ENCODE measurements around the gene CD244.
"Not testable (repeated sequence)": the region's sequence is repeated elsewhere in the genome, so short reads cannot be mapped to it uniquely, and the experiment has no call there.

The CD244 gene

GRCh38 chr1:160877221-160877620, 14.5 kb upstream of the CD244 start:
- DNase-seq, result no peak

DNA sequence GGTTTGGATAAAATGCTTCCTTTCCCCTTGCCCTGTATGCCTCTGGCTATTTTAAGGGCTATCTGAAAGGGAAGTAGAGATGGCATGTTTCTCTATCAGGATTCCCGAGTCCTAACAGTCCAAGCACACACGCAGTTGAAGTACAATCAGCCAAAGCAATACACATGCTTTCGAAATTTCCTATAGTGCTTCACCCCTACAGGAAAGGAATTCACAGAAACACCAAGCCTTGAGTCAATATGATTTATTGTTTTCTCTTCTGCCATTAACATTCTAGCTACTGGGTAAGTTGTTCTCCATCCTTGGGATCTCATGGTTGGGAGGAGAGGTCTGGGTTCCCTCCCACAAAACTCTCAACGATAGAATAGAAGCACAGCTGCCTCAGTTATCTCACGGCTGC, 13.6 kb upstream of the CD244 start:
- no peak for DNase-seq

GRCh38 chr1:160875591-160875990, 12.9 kb upstream of the CD244 start:
- not testable (repeated sequence) for DNase-seq

DNA sequence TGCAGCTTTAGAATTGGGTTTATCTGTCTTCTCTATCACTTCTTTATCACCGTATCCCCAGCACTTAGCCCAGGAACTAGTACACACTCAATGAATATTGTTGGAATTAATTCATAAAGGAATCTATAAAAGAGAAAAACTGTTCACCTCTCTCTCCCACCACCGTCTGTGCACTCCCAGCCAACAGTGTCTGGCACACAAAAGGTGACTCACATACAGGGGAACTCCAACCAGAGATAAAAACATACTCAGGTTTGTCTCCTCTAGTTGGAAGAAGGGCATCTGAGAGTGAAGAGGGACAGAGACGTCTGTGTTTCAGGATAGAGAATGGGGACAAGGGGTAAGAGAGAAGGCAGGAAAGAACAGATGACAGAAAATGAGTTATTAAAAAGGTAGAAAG, 12.2 kb upstream of the CD244 start:
- no peak for DNase-seq

- DNase-seq, result no peak
These were observed 5.5 kb upstream of the CD244 start for GRCh38 chr1:160868141-160868540.

DNA sequence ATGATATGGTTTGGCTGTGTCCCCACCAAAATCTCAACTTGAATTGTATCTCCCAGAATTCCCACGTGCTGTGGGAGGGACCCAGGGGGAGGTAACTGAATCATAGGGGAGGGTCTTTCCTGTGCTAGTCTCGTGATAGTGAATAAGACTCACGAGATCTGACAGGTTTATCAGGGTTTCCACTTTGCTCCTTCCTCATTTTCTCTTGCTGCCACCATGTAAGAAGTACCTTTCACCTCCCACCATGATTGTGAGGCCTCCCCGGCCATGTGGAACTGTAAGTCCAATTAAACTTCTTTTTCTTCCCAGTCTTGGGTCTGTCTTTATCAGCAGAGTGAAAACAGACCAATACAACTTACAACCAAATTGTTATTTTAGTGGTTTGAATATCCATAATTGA, 5.0 kb upstream of the CD244 start:
- DNase-seq, result not testable (repeated sequence)

DNA sequence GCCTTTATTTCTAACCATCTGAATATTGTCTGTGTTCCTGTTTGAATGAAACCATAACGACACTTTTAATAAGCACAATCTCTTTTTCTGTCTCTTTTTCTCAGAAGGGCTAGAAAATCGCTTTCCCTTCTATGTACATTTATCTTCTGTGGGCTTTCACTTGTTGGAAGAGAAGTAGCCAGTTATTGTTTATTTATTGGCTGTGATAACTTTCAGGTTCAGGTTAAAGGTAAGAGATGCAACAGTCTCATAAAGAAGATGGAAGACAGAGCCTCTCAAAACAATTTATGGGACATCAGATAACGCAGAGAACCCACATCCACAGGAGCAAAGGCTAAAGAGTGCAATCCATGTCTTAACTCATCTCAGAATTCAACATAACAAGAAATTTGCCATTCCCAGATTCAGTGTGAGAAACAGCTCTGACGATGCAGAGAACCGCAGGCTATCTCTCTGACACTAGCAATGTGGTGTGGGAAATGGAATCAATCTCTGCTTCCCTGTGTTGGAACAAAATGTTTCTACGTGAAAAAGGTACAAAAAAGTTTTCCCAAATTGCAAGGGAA, 4.1 kb upstream of the CD244 start:
- DNase-seq, result no peak

- no peak for DNase-seq
These were observed 3.5 kb upstream of the CD244 start for GRCh38 chr1:160866001-160866694.

GRCh38 chr1:160865337-160865736, 2.6 kb upstream of the CD244 start:
- DNase-seq, result no peak

GRCh38 chr1:160864173-160864572, 1.5 kb upstream of the CD244 start:
- no peak for DNase-seq

- DNase-seq, result no peak
These were observed 1.1 kb upstream of the CD244 start for GRCh38 chr1:160863774-160864131.

DNA sequence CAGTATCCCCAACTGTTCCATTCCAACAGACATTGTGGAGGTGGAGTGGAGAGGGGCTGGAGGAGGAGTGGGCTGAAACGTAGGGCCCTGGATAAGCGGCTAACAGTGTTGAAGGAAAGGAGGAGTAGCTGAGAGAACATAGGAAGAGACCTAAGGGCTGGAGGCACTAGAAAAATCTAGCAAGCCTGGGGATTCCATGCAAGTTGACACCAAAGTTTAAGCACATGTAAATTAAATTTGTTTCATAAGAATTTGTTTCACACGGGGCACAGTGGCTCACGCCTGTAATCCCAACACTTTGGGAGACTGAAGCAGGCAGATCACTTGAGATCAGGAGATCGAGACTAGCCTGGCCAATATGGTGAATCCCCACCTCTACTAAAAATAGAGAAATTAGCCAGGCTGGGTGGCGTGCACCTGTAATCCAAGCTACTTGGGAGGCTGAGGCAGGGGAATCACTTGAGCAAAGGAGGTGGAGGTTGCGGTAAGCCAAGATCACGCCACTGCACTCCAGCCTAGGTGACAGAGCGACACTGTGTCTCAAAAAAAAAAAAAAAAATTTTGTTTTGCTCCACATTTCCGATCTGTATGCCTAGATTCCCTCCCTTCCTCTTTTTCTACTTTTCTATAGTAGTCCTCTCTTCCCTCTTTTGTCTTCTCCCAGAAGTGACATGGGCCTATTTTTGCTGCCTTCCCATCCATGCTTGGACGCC, 530 bp upstream of the CD244 start:
- no peak for DNase-seq

DNA sequence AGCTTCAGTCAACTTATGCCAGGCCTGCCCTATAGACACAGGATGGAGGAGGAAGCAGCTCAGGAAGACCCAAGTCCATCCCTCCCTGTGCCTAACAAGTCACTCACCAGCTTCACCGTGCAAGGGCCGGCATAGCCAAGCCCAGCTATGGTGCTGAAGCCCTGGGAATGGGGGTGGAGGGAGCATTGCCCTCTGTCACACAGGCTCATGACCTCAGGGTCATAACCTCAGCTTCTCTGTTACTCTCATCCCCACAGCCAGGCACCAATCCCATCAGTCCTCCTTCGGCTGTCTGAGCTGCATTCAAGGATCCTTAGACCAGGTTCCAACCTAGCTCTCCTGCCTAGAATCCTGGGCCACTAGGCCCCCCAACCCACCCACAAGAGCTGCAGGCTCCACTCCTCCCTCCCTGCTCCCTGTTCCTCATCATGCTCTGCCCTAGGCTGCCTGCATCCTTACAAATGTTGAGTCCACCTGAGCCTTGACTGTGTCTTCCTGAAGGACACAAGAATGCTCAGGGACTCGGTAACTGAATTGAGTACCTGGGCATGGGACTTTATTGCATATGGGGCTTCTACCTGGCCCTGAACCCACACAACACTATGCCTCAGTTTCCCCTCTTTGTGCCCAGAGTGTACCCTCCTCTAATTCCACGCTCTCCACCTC, 1.7 kb downstream of the CD244 start:
- no peak for DNase-seq

DNA sequence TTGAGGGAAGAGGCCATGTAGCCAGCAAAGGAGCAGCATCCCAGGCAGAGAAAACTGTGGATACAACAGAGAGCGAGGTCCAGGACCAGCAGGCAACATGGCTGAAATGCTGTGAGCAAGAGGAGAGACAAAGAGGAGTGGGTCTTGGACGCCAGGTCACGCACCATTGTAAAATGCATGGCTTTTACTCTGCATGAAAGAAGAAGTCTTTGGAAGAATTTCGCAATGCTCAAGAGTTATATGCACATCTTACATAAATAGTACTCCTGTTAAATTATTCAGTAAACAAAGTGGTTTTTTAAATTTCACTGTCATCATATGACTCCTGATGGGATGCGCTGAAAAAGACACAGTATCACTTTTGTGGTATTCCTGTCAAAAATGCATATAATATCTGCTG, 3.5 kb downstream of the CD244 start:
- DNase-seq, result no peak

- DNase-seq, result no peak
These were observed 4.2 kb downstream of the CD244 start for GRCh38 chr1:160858507-160858906.

DNA sequence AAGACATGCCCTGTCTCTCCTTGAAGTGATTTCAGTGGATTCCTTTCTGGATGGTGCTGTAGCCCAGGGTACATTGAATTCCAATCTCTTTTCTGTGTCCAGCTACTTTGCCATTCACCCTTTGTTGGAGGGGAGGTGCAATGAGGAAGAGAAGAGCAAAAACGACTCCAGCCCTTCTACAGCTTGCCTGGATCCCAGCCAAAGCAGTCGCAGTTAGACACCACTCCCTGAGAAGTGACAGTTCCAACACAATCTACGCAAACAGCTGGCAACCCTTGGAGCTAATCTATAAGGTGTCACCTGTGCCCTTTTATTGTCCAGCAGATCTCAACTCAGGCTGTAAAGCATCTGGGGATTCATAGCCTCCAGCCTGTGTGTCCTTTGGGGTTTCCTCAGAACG, 4.6 kb downstream of the CD244 start:
- DNase-seq, result no peak

DNA sequence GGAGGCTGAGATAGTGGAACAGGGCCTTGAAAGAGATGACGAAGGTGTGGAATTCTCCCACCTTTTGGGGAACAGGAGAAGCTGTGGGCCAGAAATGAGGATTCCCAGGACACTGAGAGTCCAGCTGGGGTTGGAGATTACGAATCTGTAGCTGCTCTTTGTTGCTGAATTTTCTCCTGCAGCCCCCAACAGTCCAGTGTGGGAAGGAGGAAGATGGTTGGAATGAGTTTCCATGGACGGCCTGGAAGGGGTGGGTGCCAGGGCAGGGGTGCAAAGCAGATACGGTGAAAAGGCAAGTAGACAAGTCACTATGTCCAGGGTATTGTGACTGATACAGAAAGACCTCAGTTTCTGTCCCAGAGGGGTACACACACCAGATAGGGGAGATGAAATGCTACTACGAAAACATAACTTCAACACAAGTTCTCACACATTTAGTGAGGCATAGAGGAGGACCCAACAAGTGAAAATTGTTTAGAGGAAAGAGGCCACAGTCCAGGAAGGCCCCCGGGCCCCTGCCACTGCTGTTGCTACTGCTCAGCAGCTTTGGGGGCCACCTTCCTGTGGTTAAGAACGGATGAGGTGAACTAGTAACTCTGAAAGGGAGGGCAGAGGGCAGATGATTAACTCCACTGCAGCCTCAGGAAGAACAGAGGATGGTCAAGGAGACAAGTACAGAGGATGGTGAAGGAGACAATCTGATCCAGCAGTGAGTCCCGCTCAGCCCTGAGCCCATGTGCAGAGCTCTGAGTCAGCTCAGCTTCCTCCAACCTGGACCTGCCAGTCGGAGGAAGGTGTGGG, 7.3 kb downstream of the CD244 start:
- DNase-seq, result no peak

DNA sequence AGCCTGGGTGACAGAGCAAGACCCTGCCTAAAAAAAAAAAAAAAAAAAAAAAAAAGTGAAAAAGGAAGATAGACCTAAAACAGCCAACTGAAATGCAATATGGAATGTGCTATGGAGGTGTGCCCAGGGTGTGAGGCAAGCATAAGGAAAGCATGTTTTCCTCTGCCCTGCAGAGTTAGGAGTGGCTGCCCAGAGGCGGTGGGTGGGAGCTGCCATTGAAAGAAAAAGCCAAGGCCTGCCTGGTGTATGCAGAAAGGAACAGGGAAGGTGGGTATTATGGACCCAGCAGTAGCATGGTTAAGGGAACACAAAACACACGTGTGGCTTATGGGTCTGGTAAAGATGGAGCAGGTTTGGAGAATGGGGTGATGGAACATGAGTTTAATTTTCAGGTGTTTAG, 8.9 kb downstream of the CD244 start:
- DNase-seq, result no peak

- DNase-seq, result no peak
These were observed 9.7 kb downstream of the CD244 start for GRCh38 chr1:160853014-160853413.

DNA sequence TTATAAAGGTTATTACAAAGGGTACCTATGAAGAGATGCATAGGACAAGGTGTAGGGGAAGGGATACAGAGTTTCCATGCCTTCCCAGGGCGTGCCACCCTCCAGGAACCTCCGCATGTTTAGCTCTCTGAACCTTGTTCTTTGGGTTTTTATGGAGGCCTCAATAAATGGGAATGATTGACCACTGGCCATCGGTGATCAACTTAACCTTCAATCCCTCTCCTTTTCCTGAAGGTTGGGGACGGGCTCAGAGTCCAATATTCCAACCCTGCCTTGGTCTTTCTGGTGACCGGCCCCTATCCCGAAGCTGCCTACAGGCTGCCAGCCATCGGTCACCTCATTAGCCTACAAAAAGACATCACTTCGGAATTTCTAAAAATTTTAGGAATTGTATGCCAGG, 11.7 kb downstream of the CD244 start:
- DNase-seq, result no peak

DNA sequence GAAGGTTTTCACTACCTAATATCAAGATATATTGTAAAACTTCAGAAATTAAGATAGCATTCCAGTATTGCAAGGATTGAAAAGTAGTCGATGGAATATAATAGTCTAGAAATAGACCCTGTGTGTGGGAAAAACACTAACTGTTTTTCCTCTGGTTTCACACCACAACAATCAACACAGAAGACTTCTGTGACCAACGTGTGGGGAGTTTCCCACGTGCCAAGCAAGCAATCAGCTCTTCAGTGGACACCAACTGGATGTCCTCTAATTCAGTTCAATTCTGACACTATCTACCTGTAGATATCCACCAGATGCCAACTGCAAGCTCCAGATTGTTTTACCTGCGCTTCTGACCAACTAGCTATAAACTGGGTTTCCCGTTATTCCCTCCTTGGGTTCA, 12.1 kb downstream of the CD244 start:
- DNase-seq, result no peak

GRCh38 chr1:160846281-160846680, 16.4 kb downstream of the CD244 start:
- DNase-seq, result no peak

Measured in NCI-H187 (cell line).